Measurements from ENCODE around the gene MAB21L4. TPM values are rescaled to one million over a fixed set of nuclear protein-coding genes. Genes with fewer than 3 reads are reported as not detected.

The MAB21L4 gene
- total and polyA plus RNA-seq, 2 donors (not counting 3 experiments of a cell fraction or from before 2014, with no cell fraction given), result not detected

DNA sequence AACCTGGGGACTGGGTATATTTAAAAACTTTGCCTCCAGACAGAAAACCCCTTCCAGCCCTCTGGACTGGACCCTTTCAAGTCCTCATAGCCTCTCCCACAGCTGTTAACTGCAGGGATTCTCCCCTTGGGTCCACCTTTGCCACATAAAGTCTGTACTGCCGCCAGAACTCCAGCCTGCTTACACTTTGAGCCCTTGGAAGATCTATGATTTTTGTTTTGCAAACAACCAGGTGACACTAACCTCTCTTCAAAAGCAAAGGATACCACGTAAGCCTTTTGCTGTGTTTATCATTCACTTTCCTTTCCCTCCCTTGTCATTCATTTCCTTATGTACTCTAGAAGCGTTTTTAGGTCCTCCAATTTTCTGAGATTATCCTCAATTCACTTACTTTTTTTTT lies 31.5 kb downstream of the MAB21L4 start:
- Histone ChIP-seq H2AFZ (ENCODE audit: low read depth, low read length) (no peak overlapping the region), H3K9me1 (replicated peaks; ENCODE audit: control insufficient read depth, extremely low read depth, insufficient read depth, low read length) (no peaks in the 10 kb centered on the region), H4K20me1 (replicated peaks; ENCODE audit: control insufficient read depth, extremely low read depth, insufficient read depth, low read length) (no peaks in the 10 kb centered on the region), H3K4me2 (ENCODE audit: insufficient read depth, low read length) (no peak overlapping the region), H3K9ac (replicated peaks; ENCODE audit: extremely low read depth, insufficient read depth, low read length) (no peak overlapping the region), H3K36me3 (ENCODE audit: control insufficient read depth in 2 of 2, extremely low read depth in 1 of 2, insufficient read depth in 2 of 2, low read length in 2 of 2) (no peaks in the 10 kb centered on the region), H3K27ac (ENCODE audit: insufficient read depth, low read depth, low read length) (no peak overlapping the region), H3K27me3 (ENCODE audit: control insufficient read depth in 2 of 2, insufficient read depth in 2 of 2, low read length in 2 of 2) (peaks cover 0 to 6% of the 10 kb centered on the region in 2 experiments), H3K4me3 (replicated peaks in 1 of 3; ENCODE audit: insufficient read depth in 1 of 3, low read depth in 1 of 3, low read length in 3 of 3) (no peak overlapping the region), H3K79me2 (ENCODE audit: control insufficient read depth, insufficient read depth, low read length) (no peaks in the 10 kb centered on the region), H3K4me1 (ENCODE audit: control insufficient read depth, extremely low read depth, insufficient read depth, low read length) (no peaks in the 10 kb centered on the region), H3K9me3 (replicated peaks; ENCODE audit: control insufficient read depth, insufficient read depth, low read length) (no peaks in the 10 kb centered on the region)
- CTCF ChIA-PET, result no interaction called here
- dilution Hi-C loops (cut with MboI; ENCODE audit: extremely low pct_ligation_motif_present, low sequenced_read_pairs), result no loop called here
- no TSS peak for BruUV-seq (replicated peaks)
- no peak for TF ChIP-seq POLR2A (IDR thresholded peaks at IDR 0.05; ENCODE audit: low read depth, low read length)
- TF ChIP-seq JUN (IDR thresholded peaks at IDR 0.05; ENCODE audit: borderline replicate concordance, insufficient read depth, insufficient read length, low read depth), result no peak
- TF ChIP-seq, protein P1, sequence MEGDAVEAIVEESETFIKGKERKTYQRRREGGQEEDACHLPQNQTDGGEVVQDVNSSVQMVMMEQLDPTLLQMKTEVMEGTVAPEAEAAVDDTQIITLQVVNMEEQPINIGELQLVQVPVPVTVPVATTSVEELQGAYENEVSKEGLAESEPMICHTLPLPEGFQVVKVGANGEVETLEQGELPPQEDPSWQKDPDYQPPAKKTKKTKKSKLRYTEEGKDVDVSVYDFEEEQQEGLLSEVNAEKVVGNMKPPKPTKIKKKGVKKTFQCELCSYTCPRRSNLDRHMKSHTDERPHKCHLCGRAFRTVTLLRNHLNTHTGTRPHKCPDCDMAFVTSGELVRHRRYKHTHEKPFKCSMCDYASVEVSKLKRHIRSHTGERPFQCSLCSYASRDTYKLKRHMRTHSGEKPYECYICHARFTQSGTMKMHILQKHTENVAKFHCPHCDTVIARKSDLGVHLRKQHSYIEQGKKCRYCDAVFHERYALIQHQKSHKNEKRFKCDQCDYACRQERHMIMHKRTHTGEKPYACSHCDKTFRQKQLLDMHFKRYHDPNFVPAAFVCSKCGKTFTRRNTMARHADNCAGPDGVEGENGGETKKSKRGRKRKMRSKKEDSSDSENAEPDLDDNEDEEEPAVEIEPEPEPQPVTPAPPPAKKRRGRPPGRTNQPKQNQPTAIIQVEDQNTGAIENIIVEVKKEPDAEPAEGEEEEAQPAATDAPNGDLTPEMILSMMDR (IDR thresholded peaks at IDR 0.05; ENCODE audit: extremely low read depth in 1 of 2, insufficient read depth in 1 of 2, low read depth in 1 of 2, low read length in 2 of 2), result no peak
- TF ChIP-seq FOS (IDR thresholded peaks at IDR 0.05; ENCODE audit: borderline replicate concordance, insufficient read depth, low read length), result no peak
- no peak for TF ChIP-seq EZH2 (IDR thresholded peaks at IDR 0.05; ENCODE audit: borderline replicate concordance, low read depth, low read length, severe bottlenecking)
- TF ChIP-seq, protein P2, sequence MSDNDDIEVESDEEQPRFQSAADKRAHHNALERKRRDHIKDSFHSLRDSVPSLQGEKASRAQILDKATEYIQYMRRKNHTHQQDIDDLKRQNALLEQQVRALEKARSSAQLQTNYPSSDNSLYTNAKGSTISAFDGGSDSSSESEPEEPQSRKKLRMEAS (IDR thresholded peaks at IDR 0.05; ENCODE audit: insufficient read depth, insufficient read length), result no peak
- no peak for TF ChIP-seq GATA2 (IDR thresholded peaks at IDR 0.05; ENCODE audit: insufficient read depth, insufficient read length, low read depth, low read length)
- no peak for TF ChIP-seq POLR2AphosphoS5 (IDR thresholded peaks at IDR 0.05; ENCODE audit: insufficient read depth, low read depth, low read length)
- no peak for TF ChIP-seq MYC (IDR thresholded peaks at IDR 0.05; ENCODE audit: low read depth, low read length)
- FAIRE-seq, result no peak
- no peak for DNase-seq (ENCODE audit: low read depth, low spot score)
- intact Hi-C loops (cut with micrococcal nuclease), result no loop called here
- POLR2A ChIA-PET, result no interaction called here

Data from endothelial cell of umbilical vein (primary cell).